GM18508 (cell line): ENCODE measurements around the gene ZNF777.

Source experiments
- ATAC-seq: cut with Tn5 transposase; IDR thresholded peaks from one replicate; pipeline ENCODE4 v1.9.1; 2021; ENCODE audit warnings: moderate number of reproducible peaks; ENCODE audit not compliant: insufficient read depth, unreplicated experiment

ZNF777 gene

GRCh38 chr7:149477494-149478443 is 16.9 kb upstream of the ZNF777 start:
- ATAC-seq: no peak

- ATAC-seq: no peak
Measured at GRCh38 chr7:149476791-149477190, 15.9 kb upstream of the ZNF777 start.

DNA sequence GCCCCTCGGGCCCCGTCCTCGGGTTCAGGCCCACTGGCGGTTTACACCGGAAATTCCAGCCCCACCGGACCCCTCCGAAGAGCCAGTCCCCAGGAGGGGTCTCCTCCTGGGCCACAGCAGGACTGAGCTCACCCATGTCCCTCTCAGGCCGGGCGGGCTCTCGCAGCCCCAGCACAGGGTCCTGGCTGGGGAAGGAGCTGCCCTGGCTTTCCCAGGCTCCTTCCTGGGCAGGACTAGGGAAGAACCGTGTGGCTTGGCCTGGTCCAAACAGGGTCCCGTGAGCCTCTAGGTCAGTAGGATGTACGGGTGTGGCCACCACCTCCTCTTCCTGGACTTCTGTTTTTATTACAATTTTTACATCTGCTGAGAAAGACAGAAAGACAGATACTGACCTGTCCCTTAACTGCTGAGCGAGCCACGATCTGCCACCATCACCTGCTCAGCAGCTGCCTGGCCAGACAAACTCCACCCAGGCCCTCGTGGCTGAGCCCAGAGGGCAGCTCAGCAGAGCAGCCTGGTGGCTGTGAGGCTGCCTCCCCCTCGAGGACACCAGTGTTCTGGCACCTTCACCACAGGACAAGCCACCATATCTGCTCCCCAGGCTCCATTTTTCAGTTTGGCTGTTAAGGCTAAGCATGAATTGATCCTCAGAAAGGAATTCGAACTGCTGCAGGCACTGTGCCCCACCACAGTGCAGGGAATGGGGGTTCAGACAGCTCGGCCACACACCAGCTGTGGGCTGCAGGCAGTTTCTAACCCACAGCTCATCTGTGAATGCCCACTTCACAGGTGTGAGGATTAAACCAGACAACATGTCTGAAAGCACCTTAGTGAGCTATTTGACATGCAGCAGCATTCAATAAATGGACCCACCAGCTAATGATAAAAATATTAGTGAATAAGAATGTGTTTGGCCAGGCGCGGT is 14.5 kb upstream of the ZNF777 start:
- ATAC-seq: no peak

- ATAC-seq: no peak
Measured at GRCh38 chr7:149474309-149475120, 13.7 kb upstream of the ZNF777 start.

- ATAC-seq: no peak
Measured at GRCh38 chr7:149473251-149473650, 12.4 kb upstream of the ZNF777 start.

GRCh38 chr7:149471289-149471953 is 10.6 kb upstream of the ZNF777 start:
- ATAC-seq: no peak

- no peak for ATAC-seq
Measured at GRCh38 chr7:149469806-149470205, 8.9 kb upstream of the ZNF777 start.

DNA sequence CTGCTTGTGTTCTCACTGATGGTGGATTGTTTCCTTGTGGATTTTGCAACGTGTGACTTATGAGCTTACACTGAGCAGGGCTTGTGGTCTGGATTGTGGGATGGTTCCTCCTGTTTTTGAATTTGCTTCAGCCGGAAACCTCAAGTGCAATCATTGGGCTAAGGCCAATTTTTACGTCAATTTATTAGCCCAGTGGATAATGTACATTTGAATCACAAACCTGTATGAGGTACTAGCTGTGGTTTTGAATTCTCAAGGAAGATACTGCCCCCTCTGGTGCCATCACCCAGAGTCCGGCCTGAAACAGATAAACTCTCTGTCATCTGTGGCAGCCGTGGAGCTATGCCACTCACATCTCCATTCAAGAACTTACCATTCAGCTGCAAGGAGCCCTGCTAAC is 7.3 kb upstream of the ZNF777 start:
- ATAC-seq: no peak

DNA sequence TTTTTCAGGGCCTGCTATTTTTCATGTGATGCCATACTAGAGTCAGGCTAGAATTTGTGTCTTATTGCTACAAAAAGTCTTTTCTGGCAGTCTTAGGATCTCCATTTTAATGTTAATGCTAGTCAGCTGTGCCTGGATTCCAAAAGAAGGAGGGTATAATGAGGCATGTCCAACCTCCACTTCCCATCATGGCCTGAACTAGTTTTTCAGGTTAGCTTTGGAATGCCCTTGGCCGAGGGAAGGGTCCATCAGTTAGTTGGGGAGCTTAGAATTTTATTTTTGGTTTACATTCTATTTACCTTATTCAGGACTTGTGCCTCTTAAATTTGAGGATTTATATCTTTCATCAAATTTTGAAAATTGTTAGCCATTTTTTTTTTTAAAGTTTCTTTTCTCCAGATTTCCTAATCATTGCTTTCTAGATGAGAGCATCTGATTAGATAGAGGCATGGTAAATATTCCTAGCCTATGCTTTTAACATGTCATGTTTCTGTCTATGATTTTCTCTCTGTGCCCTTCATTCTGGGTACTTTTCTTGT is 6.5 kb upstream of the ZNF777 start:
- no peak for ATAC-seq

DNA sequence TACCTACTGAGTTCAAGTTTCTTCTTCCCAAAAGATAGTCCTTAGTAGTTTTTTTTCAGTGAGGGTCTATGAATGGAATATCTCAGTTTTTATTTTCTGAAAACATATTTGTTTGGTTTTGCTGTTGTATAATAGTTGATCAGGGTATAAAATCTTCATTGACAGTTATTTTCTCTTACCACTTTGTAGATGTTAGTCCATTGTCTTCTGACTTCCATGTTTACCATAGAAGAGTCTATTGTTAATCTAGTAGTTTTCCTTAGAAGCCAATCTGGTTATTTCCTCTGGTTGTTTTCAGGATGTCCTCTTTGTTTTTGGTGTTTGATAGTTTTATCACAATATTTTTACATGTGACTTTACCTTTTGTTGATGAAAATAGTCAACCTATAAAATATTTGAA is 5.5 kb upstream of the ZNF777 start:
- no peak for ATAC-seq

DNA sequence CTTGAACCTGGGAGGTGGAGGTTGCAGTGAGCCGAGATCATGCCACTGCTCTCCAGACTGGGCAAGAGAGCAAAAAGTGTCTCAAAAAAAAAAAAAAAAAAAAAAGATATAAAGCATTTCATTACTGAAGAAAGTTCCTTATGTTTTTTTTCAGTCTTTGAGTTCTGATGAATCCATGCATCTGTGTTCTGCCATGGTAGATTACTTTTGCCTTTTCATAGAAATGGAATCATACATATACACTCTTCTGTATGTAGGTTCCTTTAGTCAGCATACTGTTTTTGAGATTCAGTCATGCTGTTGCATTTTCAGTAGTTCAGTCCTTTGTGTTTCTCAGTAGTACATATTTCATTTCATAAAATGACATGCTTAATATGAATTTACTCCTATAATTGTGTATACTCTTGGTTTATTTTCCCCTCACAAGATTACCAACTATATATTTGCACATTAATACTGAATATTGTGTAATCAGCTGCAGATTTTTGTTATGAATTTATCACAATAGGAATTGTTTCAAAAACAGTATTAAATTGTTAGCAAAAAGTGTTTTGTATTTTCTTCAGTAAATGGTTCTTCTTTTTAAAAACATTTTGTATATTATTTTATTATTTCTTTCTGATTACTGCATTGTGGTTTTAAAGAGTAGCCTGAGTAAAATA is 2.8 kb upstream of the ZNF777 start:
- ATAC-seq: no peak

DNA sequence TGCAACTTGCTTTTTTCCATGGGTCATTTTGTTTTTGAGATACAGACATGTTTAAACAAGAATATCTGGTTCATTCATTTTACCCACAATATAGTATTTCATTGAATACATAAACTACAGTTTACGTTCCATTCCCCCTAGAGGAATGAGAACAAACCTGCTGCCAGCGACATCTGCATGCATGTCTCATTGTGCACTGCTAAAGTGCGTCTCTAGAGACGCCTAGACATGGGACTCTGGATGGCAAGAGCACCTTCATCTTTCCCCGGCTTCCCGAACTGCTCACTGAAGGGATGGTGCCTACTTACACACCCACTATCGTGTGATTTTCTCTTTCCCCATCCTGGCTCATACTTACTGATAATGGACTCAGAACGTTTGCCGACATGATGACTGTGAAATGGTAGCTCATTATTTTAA is 1.2 kb upstream of the ZNF777 start:
- ATAC-seq: no peak

DNA sequence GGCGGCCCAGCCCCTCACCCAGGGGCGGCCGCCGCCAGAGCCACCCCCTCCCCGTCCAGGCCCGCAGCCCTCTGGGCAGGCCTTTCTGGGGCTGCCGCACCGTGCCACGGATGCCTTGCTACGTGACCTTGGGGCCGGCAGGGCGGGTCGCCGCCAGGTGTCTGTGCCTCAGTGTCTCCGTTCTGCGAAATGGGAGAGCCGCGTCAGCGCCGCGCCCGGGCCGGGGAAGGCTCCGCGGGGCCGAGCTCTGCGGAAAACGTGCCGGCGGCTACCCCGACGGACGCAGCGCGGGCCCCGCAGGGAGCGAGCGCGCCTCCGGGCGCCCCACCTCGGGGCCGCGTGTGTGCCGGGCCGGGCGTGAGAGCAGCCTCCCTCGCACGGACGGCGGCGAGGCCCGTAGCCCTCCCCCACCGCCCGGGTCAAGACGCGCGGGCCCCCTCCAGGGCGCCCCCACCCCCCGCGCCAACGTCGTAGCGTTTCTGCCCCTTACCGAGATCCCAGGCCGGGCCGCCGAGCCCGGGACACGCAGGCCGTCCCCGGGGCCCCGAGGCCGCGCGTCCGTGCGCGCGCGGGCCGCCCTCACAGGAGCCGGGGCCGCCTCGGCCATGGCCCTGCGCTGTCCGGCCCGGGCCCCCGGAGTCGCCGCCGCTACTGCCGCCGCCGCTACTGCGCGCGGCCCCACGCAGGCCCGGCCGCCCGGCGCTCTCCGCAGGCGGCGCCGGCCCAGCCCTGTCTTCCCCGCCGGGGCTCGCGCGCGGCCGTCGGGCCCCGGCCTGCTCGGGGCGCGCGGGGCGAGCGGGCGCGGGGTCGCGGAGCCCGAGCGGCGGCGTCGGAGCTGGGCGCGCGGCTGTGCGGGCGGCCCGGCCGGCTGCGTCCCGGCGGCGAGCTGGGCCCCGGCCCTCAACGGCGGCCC is 1.1 kb downstream of the ZNF777 start:
- no peak for ATAC-seq

DNA sequence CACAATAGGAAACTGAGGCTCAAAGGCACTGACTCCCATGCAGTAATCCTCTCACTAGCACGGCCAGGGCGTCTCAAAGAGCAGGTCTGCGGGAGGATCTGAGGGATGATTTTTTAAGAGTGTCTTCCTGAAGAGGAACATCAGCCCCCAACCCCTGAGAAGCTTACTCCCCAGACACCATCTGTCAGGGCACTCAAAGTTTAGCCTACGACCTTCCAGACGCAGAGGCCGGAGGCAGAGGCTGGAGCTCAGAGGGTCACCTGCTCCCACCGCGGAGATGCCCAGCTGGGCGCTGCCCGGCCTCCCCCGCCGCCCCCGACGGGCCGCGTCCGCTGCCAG is 1.7 kb downstream of the ZNF777 start:
- ATAC-seq: no peak

- no peak for ATAC-seq
Measured at GRCh38 chr7:149458235-149458634, 2.6 kb downstream of the ZNF777 start.

- ATAC-seq: no peak
Measured at GRCh38 chr7:149457766-149458165, 3.1 kb downstream of the ZNF777 start.

GRCh38 chr7:149456506-149457421 is 4.1 kb downstream of the ZNF777 start:
- no peak for ATAC-seq
